Keratinocyte (primary cell): ENCODE data around the gene HIPK1.

Experiments
- EZH2 ChIP-seq: IDR thresholded peaks from one replicate; pipeline ENCODE4 v1.6.1; 2012; ENCODE audit warnings: inconsistent platforms, mild to moderate bottlenecking, low read length, moderate library complexity
- TF ChIP-seq, protein P1 (sequence below), 3 experiments: IDR thresholded peaks in 1 of 3; conservative IDR thresholded peaks in 1 of 3; optimal IDR thresholded peaks in 1 of 3; 2 replicates in 2 of 3; 3 replicates in 1 of 3; pipeline versions ENCODE3 to v1.5.1; 2011; ENCODE audit warnings: low read length in 3 of 3, mild to moderate bottlenecking in 3 of 3, moderate library complexity in 2 of 3, control low read depth in 1 of 3, inconsistent platforms in 1 of 3; ENCODE audit not compliant: insufficient read depth in 2 of 3; ENCODE audit errors: extremely low read depth in 1 of 3

DNA sequence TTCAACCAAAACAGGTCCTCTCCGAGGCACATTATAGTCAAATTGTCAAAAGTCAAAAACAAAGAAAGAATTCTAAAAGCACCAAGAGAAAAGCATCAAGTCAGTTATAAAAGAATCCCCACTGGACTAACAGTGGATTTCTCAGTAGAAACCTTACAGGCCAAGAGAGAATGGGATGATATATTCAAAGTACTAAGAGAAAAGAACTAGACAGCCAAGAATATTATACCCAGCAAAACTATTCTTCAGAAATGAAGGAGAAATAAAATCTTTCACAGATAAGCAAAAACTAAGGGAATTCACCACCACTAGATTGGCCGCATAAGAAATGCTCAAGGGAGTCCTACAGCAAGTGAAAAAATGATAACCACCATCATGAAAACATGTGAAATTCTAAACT, 66.3 kb downstream of the HIPK1 start:
- TF ChIP-seq, protein P1, sequence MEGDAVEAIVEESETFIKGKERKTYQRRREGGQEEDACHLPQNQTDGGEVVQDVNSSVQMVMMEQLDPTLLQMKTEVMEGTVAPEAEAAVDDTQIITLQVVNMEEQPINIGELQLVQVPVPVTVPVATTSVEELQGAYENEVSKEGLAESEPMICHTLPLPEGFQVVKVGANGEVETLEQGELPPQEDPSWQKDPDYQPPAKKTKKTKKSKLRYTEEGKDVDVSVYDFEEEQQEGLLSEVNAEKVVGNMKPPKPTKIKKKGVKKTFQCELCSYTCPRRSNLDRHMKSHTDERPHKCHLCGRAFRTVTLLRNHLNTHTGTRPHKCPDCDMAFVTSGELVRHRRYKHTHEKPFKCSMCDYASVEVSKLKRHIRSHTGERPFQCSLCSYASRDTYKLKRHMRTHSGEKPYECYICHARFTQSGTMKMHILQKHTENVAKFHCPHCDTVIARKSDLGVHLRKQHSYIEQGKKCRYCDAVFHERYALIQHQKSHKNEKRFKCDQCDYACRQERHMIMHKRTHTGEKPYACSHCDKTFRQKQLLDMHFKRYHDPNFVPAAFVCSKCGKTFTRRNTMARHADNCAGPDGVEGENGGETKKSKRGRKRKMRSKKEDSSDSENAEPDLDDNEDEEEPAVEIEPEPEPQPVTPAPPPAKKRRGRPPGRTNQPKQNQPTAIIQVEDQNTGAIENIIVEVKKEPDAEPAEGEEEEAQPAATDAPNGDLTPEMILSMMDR (optimal IDR thresholded peaks at IDR 0.05 in 1 of 3, IDR thresholded peaks at IDR 0.05 in 1 of 3, conservative IDR thresholded peaks at IDR 0.05 in 1 of 3; ENCODE audit: extremely low read depth in 1 of 3, insufficient read depth in 2 of 3, low read length in 3 of 3): no peak
- TF ChIP-seq EZH2: no peak
